GM12878 (cell line): ENCODE data around the gene HEBP2. TPM values are rescaled to one million over a fixed set of nuclear protein-coding genes. Genes with fewer than 3 reads are reported as not detected.

Experiments
- ATAC-seq: fragments of 200-7000 bp; cut with Tn5 transposase; 3 replicates; pipeline ENCODE4 v1.9.1; 2020; ENCODE audit warnings: mild to moderate bottlenecking, moderate library complexity
- BruUV-seq: library from RNA; stranded (reverse); fragments of 400-500 nt; replicated peaks from 2 replicates; lab custom pipeline; 2021; lab: Mats Ljungman, UMichigan
- CTCF ChIA-PET: fragments of 300-600 bp; sonication (Branson Sonifier 250); formaldehyde crosslinking; extraction: SDS; loops from one replicate; lab custom pipeline; 2021; ENCODE audit warnings: inconsistent platforms; lab: Yijun Ruan, JAX
- POLR2A ChIA-PET: fragments of 350-600 bp; formaldehyde crosslinking; extraction: SDS; loops from one replicate; lab custom pipeline; 2021; ENCODE audit warnings: inconsistent platforms; lab: Charles Lee
- RAD21 ChIA-PET: fragments of 300-600 bp; sonication (Branson Sonifier 250); formaldehyde crosslinking; loops from one replicate; lab custom pipeline; 2023; ENCODE audit warnings: antibody characterized with exemption; ENCODE audit not compliant: unreplicated experiment; lab: Charles Lee
- SMC1A ChIA-PET: fragments of 300-600 bp; sonication (Branson Sonifier 250); formaldehyde crosslinking; loops from one replicate; lab custom pipeline; 2023; ENCODE audit not compliant: unreplicated experiment, uncharacterized antibody; lab: Charles Lee
- DNase-seq: peaks from one replicate; pipeline ENCODE4 v3.0.0-alpha.2; 2011; ENCODE audit warnings: low read depth, low spot score
- FAIRE-seq: peaks from 3 replicates; lab custom pipeline; 2011; peaks lifted over from hg19 to GRCh38; lab: Jason Lieb, UNC
- H2AFZ ChIP-seq: 2 replicates; pipeline ENCODE4 v1.6.0; 2011; ENCODE audit warnings: low read depth, low read length, control low read depth; ENCODE audit not compliant: control insufficient read depth
- H3K27ac ChIP-seq: 2 replicates; pipeline ENCODE4 v1.5.1; 2011; ENCODE audit warnings: control low read depth; ENCODE audit not compliant: control insufficient read depth, insufficient read depth
- H3K27me3 ChIP-seq, 2 experiments: replicated peaks in 1 of 2; 2 replicates each; pipeline versions ENCODE4 v1.6.0 to v1.6.1; 2011; ENCODE audit warnings: low read length in 1 of 2; ENCODE audit not compliant: control insufficient read depth in 2 of 2, insufficient read depth in 2 of 2
- H3K36me3 ChIP-seq, 2 experiments: 2 replicates each; pipeline ENCODE4 v1.5.1; 2011; ENCODE audit warnings: low read length in 1 of 2; ENCODE audit not compliant: control insufficient read depth in 2 of 2, insufficient read depth in 2 of 2
- H3K4me1 ChIP-seq: 2 replicates; pipeline ENCODE4 v1.6.1; 2011; ENCODE audit warnings: mild to moderate bottlenecking, low read length, moderate library complexity, mixed read lengths; ENCODE audit not compliant: control insufficient read depth, insufficient read depth
- H3K4me2 ChIP-seq: 2 replicates; pipeline ENCODE4 v1.6.0; 2011; ENCODE audit warnings: control low read depth; ENCODE audit not compliant: control insufficient read depth, insufficient read depth
- H3K4me3 ChIP-seq: fragments of 200-600 bp; sonication (generic); 2 replicates; pipeline ENCODE4 v1.5.1; 2016
- H3K79me2 ChIP-seq: 2 replicates; pipeline ENCODE4 v1.6.0; 2011; ENCODE audit warnings: low read length; ENCODE audit not compliant: control insufficient read depth, insufficient read depth
- H3K9ac ChIP-seq: 2 replicates; pipeline ENCODE4 v1.8.0; 2011; ENCODE audit warnings: low read length, control low read depth, mixed read lengths; ENCODE audit not compliant: control insufficient read depth, insufficient read depth
- H3K9me3 ChIP-seq: replicated peaks from 3 replicates; pipeline ENCODE4 v1.5.1; 2011; ENCODE audit warnings: mild to moderate bottlenecking, low read length; ENCODE audit not compliant: control insufficient read depth, insufficient read depth
- H4K20me1 ChIP-seq: 2 replicates; pipeline ENCODE4 v1.6.0; 2011; ENCODE audit not compliant: control insufficient read depth, insufficient read depth
- ASH2L ChIP-seq: fragments of 300-600, 200-600 bp; sonication (generic); IDR thresholded peaks from 2 replicates; pipeline ENCODE4 v1.6.1; 2017; ENCODE audit warnings: low read depth, mild to moderate bottlenecking, borderline replicate concordance
- CBX5 ChIP-seq: sonication (generic); IDR thresholded peaks from 2 replicates; pipeline ENCODE4 v1.6.1; 2016; ENCODE audit warnings: low read depth, moderate library complexity, mild to moderate bottlenecking, inconsistent platforms
- CREB1 ChIP-seq: IDR thresholded peaks from 2 replicates; pipeline ENCODE4 v1.6.1; 2012; ENCODE audit warnings: low read depth, mild to moderate bottlenecking, inconsistent platforms
- EZH2 ChIP-seq: IDR thresholded peaks from 2 replicates; pipeline ENCODE4 v1.6.1; 2012; ENCODE audit warnings: low read depth, mild to moderate bottlenecking, control low read depth, inconsistent platforms, low read length, borderline replicate concordance; ENCODE audit not compliant: control insufficient read depth
- HDGF ChIP-seq: fragments of 450-650 bp; IDR thresholded peaks from 2 replicates; pipeline ENCODE4 v1.6.1; 2016; ENCODE audit warnings: antibody characterized with exemption
- JUND ChIP-seq: IDR thresholded peaks from 2 replicates; pipeline ENCODE4 v1.6.1; 2012; ENCODE audit warnings: low read depth, mild to moderate bottlenecking, low read length, improper control_type of control experiment, moderate library complexity
- KDM1A ChIP-seq: fragments of 200-600 bp; sonication (generic); IDR thresholded peaks from 2 replicates; pipeline ENCODE4 v1.6.1; 2016; ENCODE audit warnings: borderline replicate concordance
- MEF2B ChIP-seq: fragments of 450-650 bp; IDR thresholded peaks from 2 replicates; pipeline ENCODE4 v1.6.1; 2018; ENCODE audit warnings: mild to moderate bottlenecking, moderate library complexity; ENCODE audit not compliant: partially characterized antibody, poor library complexity, severe bottlenecking
- NFXL1 ChIP-seq: fragments of 450-650 bp; IDR thresholded peaks from 2 replicates; pipeline ENCODE4 v1.6.1; 2017; ENCODE audit warnings: antibody characterized with exemption, mild to moderate bottlenecking, borderline replicate concordance
- NFYA ChIP-seq: IDR thresholded peaks from 2 replicates; pipeline ENCODE4 v1.6.1; 2011; ENCODE audit warnings: low read depth, mild to moderate bottlenecking, low read length, improper control_type of control experiment, borderline replicate concordance
- PML ChIP-seq: IDR thresholded peaks from 2 replicates; pipeline ENCODE4 v1.6.1; 2012; ENCODE audit warnings: low read length, inconsistent platforms
- RELA ChIP-seq: fragments of 450-650 bp; IDR thresholded peaks from 2 replicates; pipeline ENCODE4 v1.8.0; 2014; ENCODE audit warnings: borderline replicate concordance; ENCODE audit not compliant: partially characterized antibody
- SMAD1 ChIP-seq: fragments of 450-650 bp; IDR thresholded peaks from 2 replicates; pipeline ENCODE4 v1.6.1; 2018; ENCODE audit warnings: mild to moderate bottlenecking, low read depth; ENCODE audit not compliant: partially characterized antibody
- SMC3 ChIP-seq: IDR thresholded peaks from 2 replicates; pipeline ENCODE4 v1.6.1; 2011; ENCODE audit warnings: low read length, improper control_type of control experiment, borderline replicate concordance
- TCF12 ChIP-seq: IDR thresholded peaks from 2 replicates; pipeline ENCODE4 v1.6.1; 2011; ENCODE audit warnings: low read depth, mild to moderate bottlenecking, low read length
- ZBED1 ChIP-seq: IDR thresholded peaks from 2 replicates; pipeline ENCODE4 v1.6.1; 2016; ENCODE audit warnings: borderline replicate concordance
- WGBS: methylation state at CpG from one replicate; pipeline ENCODE4 v1.1.6; 2016; ENCODE audit warnings: low lambda C conversion rate; ENCODE audit not compliant: insufficient replicate concordance, insufficient coverage; ENCODE audit errors: missing lambda C conversion rate; 5-methylcytosine and 5-hydroxymethylcytosine counted together
- in situ Hi-C: fragments of 300-500 bp; cut with MboI; formaldehyde crosslinking; loops from 9 replicates; pipeline ENCODE4 v1.14.3; 2018; ENCODE audit warnings: mixed read lengths
- intact Hi-C: fragments of 100-400 bp; cut with micrococcal nuclease; formaldehyde crosslinking; loops from one replicate; pipeline ENCODE4 v1.14.2; 2022; ENCODE audit not compliant: unreplicated experiment
- polyA plus RNA-seq, 11 experiments: library from polyadenylated mRNA; depleted of rRNA in 4 of 11; unstranded in 6 of 11; stranded (reverse) in 5 of 11; fragments of >200 nt; fragmentation: Nextera tagmentation in 4 of 11; fragmentation: Illumina TruSeq in 1 of 11; extraction: Ambion mirVana in 4 of 11; extraction: Trizol in 1 of 11; gene quantifications; 1 replicate in 1 of 11; 2 replicates in 10 of 11; pipeline versions ENCODE4 v1.2.1 to v1.2.3, GENCODE V29; 2011 to 2016; ENCODE audit warnings: inconsistent platforms in 2 of 11, missing spikeins in 2 of 11, low read depth in 1 of 11
- total RNA-seq, 4 experiments: library from RNA; depleted of rRNA in 3 of 4; stranded (reverse); fragments of >200 nt in 3 of 4; fragmentation: Illumina TruSeq in 1 of 4; extraction: Trizol in 1 of 4; gene quantifications; 2 replicates each; pipeline versions ENCODE4 v1.2.1 to v1.2.3, GENCODE V29; 2013 to 2021
- TF ChIP-seq, protein P1 (sequence below): fragments of 450-650 bp; IDR thresholded peaks from 2 replicates; pipeline ENCODE4 v1.6.1; 2017; ENCODE audit warnings: mild to moderate bottlenecking, low read depth, inconsistent platforms; ENCODE audit not compliant: poor library complexity, severe bottlenecking
- TF ChIP-seq, protein P2 (sequence below): fragments of 450-650 bp; IDR thresholded peaks from 2 replicates; pipeline ENCODE4 v1.6.1; 2017; ENCODE audit warnings: antibody characterized with exemption, mild to moderate bottlenecking, moderate library complexity
- TF ChIP-seq, protein P3 (sequence below): IDR thresholded peaks from 2 replicates; pipeline ENCODE4 v1.6.1; 2012; ENCODE audit warnings: low read length, inconsistent platforms

Gene HEBP2
- total and polyA plus RNA-seq, 10 of the 15 experiments (the other 5 are each of a cell fraction or from before 2014, with no cell fraction given): 3.8 to 41.8 (median 16.9) TPM

DNA sequence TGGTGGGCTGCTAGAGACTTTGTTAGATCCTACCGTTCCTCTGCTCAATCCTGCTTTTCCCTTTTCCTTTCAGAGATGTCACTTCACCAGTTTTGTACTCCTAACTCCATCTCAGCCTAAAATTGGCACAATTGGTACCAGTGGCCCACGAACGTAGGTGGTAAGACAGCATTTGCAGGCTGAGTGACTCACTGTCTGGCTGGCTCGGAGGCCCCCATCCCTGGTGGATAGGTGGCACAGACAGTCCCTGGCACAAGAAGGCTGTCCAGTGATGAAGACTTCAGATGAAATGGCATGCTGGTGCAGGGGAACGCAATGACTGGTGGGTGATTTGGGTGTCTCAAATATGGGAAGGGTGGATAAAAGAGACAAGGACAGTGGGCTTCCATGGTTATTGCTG, 11.1 kb downstream of the HEBP2 start:
- intact Hi-C loops: no loop called here
- Histone ChIP-seq H3K27me3 (no peaks in the 10 kb centered on the region), H3K9me3 (no peaks in the 10 kb centered on the region; the same call in 2 of the 3 replicates), H3K27ac (no peak overlapping the region), H3K79me2 (no peaks in the 10 kb centered on the region), H3K36me3 (peaks cover 0 to 2% of the 10 kb centered on the region in 2 experiments; a peak in 1 of 4 replicates), H4K20me1 (no peaks in the 10 kb centered on the region), H2AFZ (no peak overlapping the region), H3K4me2 (no peak overlapping the region), H3K4me1 (peaks cover 6% of the 10 kb centered on the region; the same call in 1 of the 2 replicates), H3K9ac (no peak overlapping the region), H3K4me3 (no peak overlapping the region)
- TF ChIP-seq CBX5 (no peak), NFXL1 (no peak), RELA (no peak), PML (no peak), EZH2 (no peak), SMAD1 (no peak), ZBED1 (no peak), ASH2L (no peak), CREB1 (no peak), JUND (no peak), TCF12 (no peak), HDGF (no peak), MEF2B (no peak), NFYA (no peak), SMC3 (no peak), KDM1A (no peak)
- TF ChIP-seq, protein P1, sequence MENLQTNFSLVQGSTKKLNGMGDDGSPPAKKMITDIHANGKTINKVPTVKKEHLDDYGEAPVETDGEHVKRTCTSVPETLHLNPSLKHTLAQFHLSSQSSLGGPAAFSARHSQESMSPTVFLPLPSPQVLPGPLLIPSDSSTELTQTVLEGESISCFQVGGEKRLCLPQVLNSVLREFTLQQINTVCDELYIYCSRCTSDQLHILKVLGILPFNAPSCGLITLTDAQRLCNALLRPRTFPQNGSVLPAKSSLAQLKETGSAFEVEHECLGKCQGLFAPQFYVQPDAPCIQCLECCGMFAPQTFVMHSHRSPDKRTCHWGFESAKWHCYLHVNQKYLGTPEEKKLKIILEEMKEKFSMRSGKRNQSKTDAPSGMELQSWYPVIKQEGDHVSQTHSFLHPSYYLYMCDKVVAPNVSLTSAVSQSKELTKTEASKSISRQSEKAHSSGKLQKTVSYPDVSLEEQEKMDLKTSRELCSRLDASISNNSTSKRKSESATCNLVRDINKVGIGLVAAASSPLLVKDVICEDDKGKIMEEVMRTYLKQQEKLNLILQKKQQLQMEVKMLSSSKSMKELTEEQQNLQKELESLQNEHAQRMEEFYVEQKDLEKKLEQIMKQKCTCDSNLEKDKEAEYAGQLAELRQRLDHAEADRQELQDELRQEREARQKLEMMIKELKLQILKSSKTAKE: no peak
- TF ChIP-seq, protein P2, sequence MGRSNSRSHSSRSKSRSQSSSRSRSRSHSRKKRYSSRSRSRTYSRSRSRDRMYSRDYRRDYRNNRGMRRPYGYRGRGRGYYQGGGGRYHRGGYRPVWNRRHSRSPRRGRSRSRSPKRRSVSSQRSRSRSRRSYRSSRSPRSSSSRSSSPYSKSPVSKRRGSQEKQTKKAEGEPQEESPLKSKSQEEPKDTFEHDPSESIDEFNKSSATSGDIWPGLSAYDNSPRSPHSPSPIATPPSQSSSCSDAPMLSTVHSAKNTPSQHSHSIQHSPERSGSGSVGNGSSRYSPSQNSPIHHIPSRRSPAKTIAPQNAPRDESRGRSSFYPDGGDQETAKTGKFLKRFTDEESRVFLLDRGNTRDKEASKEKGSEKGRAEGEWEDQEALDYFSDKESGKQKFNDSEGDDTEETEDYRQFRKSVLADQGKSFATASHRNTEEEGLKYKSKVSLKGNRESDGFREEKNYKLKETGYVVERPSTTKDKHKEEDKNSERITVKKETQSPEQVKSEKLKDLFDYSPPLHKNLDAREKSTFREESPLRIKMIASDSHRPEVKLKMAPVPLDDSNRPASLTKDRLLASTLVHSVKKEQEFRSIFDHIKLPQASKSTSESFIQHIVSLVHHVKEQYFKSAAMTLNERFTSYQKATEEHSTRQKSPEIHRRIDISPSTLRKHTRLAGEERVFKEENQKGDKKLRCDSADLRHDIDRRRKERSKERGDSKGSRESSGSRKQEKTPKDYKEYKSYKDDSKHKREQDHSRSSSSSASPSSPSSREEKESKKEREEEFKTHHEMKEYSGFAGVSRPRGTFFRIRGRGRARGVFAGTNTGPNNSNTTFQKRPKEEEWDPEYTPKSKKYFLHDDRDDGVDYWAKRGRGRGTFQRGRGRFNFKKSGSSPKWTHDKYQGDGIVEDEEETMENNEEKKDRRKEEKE: no peak
- TF ChIP-seq, protein P3, sequence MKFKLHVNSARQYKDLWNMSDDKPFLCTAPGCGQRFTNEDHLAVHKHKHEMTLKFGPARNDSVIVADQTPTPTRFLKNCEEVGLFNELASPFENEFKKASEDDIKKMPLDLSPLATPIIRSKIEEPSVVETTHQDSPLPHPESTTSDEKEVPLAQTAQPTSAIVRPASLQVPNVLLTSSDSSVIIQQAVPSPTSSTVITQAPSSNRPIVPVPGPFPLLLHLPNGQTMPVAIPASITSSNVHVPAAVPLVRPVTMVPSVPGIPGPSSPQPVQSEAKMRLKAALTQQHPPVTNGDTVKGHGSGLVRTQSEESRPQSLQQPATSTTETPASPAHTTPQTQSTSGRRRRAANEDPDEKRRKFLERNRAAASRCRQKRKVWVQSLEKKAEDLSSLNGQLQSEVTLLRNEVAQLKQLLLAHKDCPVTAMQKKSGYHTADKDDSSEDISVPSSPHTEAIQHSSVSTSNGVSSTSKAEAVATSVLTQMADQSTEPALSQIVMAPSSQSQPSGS: no peak
- ChIA-PET SMC1A (interaction anchor here (0.8 to 1.3 kb wide), 3 partner anchors 9 to 94 kb away, joined by 3 to 5 read pairs (median 3); no protein-coding TSS in a partner anchor), RAD21 (no interaction called here), CTCF (interaction anchor here (0.7 to 2.2 kb wide), 3 partner anchors 9 to 92 kb away, joined by 3 to 5 read pairs (median 5); no protein-coding TSS in a partner anchor), POLR2A (no interaction called here)
- DNase-seq (no peak), FAIRE-seq (no peak), ATAC-seq (no peak)
- BruUV-seq: no TSS peak
- in situ Hi-C loops: no loop called here
- WGBS: 100% methylated on average over 5 of the region's 5 CpGs
